ENCODE measurements around the gene ZFP57. TPM values are rescaled to one million over a fixed set of nuclear protein-coding genes. Genes with fewer than 3 reads are reported as not detected.
A peak's percentile ranks its signal among the peaks of the same experiment; 100 is the strongest.

ZFP57 gene
- total RNA-seq, 1 experiment from 2014 or later, result not detected

GRCh38 chr6:29651413-29652197 lies 29.3 kb downstream of the ZFP57 start:
- Histone ChIP-seq H3K27me3 (replicated peaks; ENCODE audit: insufficient read depth, low read depth, low read length, poor library complexity) (no peaks in the 10 kb centered on the region), H3K4me3 (ENCODE audit: low read depth, low read length, poor library complexity, severe bottlenecking) (no peak overlapping the region), H3K4me1 (ENCODE audit: insufficient read depth, low read length, poor library complexity, severe bottlenecking) (no peaks in the 10 kb centered on the region), H3K36me3 (ENCODE audit: insufficient read depth, low read length, poor library complexity, severe bottlenecking) (no peaks in the 10 kb centered on the region), H3K9me3 (ENCODE audit: low read depth, low read length, poor library complexity, severe bottlenecking) (no peaks in the 10 kb centered on the region), H3K27ac (ENCODE audit: low read depth, low read length, poor library complexity, severe bottlenecking) (no peak overlapping the region)
- CTCF ChIA-PET, result interaction anchor here (0.5 to 1.2 kb wide), 4 partner anchors 10 to 87 kb away, joined by 3 to 4 read pairs (median 4); no protein-coding TSS in a partner anchor
- no TSS peak for BruUV-seq (replicated peaks)
- intact Hi-C loops (cut with micrococcal nuclease; ENCODE audit: unreplicated experiment), result loop anchor here (5.0 kb wide), 1 partner anchor 181 kb away; no protein-coding TSS in a partner anchor
- POLR2A ChIA-PET (ENCODE audit: low non-redundant PET), result no interaction called here
- DNase-seq (ENCODE audit: low spot score), result peak; percentile 48
- TF ChIP-seq, protein P1, sequence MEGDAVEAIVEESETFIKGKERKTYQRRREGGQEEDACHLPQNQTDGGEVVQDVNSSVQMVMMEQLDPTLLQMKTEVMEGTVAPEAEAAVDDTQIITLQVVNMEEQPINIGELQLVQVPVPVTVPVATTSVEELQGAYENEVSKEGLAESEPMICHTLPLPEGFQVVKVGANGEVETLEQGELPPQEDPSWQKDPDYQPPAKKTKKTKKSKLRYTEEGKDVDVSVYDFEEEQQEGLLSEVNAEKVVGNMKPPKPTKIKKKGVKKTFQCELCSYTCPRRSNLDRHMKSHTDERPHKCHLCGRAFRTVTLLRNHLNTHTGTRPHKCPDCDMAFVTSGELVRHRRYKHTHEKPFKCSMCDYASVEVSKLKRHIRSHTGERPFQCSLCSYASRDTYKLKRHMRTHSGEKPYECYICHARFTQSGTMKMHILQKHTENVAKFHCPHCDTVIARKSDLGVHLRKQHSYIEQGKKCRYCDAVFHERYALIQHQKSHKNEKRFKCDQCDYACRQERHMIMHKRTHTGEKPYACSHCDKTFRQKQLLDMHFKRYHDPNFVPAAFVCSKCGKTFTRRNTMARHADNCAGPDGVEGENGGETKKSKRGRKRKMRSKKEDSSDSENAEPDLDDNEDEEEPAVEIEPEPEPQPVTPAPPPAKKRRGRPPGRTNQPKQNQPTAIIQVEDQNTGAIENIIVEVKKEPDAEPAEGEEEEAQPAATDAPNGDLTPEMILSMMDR (conservative IDR thresholded peaks at IDR 0.05; ENCODE audit: low read depth, low read length), result peak; percentile 74
- TF ChIP-seq EZH2 (IDR thresholded peaks at IDR 0.05; ENCODE audit: borderline replicate concordance, low read depth, low read length, poor library complexity, severe bottlenecking), result no peak

DNA sequence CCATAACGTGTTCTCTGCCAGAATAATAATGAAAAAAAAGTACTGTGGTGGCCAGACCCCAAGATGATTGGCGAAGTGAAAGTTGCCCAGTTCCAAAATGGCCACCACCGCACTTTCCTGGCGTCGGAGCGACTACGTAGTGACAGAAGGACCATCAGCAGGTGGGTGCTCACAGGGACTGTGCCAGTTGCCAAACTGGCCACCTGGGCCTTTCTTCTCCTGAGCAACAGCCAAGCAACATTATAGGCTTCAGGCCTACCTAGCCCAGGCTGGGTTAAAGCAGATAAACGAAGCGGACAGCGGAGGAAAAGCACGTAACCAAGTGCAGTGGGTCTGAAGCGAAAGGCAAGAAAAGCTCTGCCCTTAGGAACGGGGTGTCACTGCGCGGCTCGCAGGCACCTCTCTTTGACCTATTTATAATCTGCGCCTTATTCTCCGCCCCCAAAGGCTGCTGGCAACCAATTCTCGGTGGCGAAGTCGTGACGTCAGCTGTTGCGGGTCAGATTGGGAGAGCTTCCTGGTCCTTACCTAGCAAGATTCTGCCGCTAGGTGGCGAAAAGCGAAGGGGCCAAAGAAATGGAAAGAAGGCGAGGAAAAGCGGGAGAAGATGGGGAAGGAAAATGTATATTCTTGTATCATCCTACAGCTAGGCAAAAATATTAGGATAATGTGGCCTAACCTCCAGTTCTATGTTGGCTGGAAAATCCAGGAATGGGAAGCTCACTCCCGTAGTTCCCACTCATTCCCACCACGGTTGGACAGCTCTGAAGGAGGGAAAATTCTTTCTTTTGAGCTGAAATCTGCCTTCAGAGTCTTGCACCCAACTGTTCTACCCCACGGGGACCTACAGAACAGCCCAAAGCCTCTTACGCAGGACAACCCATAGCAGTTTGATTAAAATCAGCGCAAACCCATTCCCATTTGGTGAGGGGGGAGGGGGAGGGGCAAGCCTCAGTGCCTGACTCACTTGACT lies 31.0 kb downstream of the ZFP57 start:
- Histone ChIP-seq H3K4me3 (ENCODE audit: low read depth, low read length, poor library complexity, severe bottlenecking) (peak overlapping the region; percentile 44), H3K4me1 (ENCODE audit: insufficient read depth, low read length, poor library complexity, severe bottlenecking) (no peaks in the 10 kb centered on the region), H3K36me3 (ENCODE audit: insufficient read depth, low read length, poor library complexity, severe bottlenecking) (no peaks in the 10 kb centered on the region), H3K27me3 (replicated peaks; ENCODE audit: insufficient read depth, low read depth, low read length, poor library complexity) (no peaks in the 10 kb centered on the region), H3K27ac (ENCODE audit: low read depth, low read length, poor library complexity, severe bottlenecking) (peak overlapping the region; percentile 31), H3K9me3 (ENCODE audit: low read depth, low read length, poor library complexity, severe bottlenecking) (no peaks in the 10 kb centered on the region)
- POLR2A ChIA-PET (ENCODE audit: low non-redundant PET), result interaction anchor here (0.7 to 1.0 kb wide), 2 partner anchors 22 to 840 kb away, joined by 3 read pairs; no protein-coding TSS in a partner anchor
- intact Hi-C loops (cut with micrococcal nuclease; ENCODE audit: unreplicated experiment), result loop anchor here (2.0 to 5.0 kb wide), 2 partner anchors 47 to 182 kb away; no protein-coding TSS in a partner anchor
- TF ChIP-seq EZH2 (IDR thresholded peaks at IDR 0.05; ENCODE audit: borderline replicate concordance, low read depth, low read length, poor library complexity, severe bottlenecking), result no peak
- TF ChIP-seq, protein P1 (conservative IDR thresholded peaks at IDR 0.05; ENCODE audit: low read depth, low read length), result peak; percentile 94
- TSS peak; percentile 94 for BruUV-seq (replicated peaks)
- CTCF ChIA-PET, result interaction anchor here (0.6 to 1.6 kb wide), 11 partner anchors 8 to 103 kb away, joined by 3 to 15 read pairs (median 6); partner anchors contain the start of gene GABBR1
- peak; percentile 98 for DNase-seq (ENCODE audit: low spot score)

Data from A673 (cell line).